WTC11 (cell line): ENCODE measurements around the gene ASB15. TPM values are rescaled to one million over a fixed set of nuclear protein-coding genes. Genes with fewer than 3 reads are reported as not detected.

ENCODE experiments used
- ATAC-seq: fragments of 200-7000 bp; cut with Tn5 transposase; 2 replicates; pipeline ENCODE4 v1.10.0; 2021; ENCODE audit warnings: mild to moderate bottlenecking, moderate library complexity
- CTCF ChIA-PET: fragments of 300-600 bp; sonication (Branson Sonifier 250); formaldehyde crosslinking; loops from one replicate; lab custom pipeline; 2021; ENCODE audit warnings: antibody characterized with exemption; lab: Charles Lee
- POLR2A ChIA-PET: fragments of 350-600 bp; sonication (Branson Sonifier 250); formaldehyde crosslinking; loops from one replicate; lab custom pipeline; 2021; ENCODE audit warnings: antibody characterized with exemption; lab: Charles Lee
- DNase-seq: peaks from one replicate; pipeline ENCODE4 v3.0.0; 2021; ENCODE audit warnings: low spot score
- H3K27ac Mint-ChIP-seq: 2 replicates; pipeline ENCODE4 v1.8.0; 2021; ENCODE audit warnings: mixed read lengths
- H3K27me3 Mint-ChIP-seq: 2 replicates; pipeline ENCODE4 v1.8.0; 2021; ENCODE audit warnings: low read depth, mild to moderate bottlenecking, moderate library complexity, mixed read lengths
- H3K36me3 Mint-ChIP-seq: 2 replicates; pipeline ENCODE4 v1.8.0; 2021; ENCODE audit warnings: mixed read lengths
- H3K4me1 Mint-ChIP-seq: 2 replicates; pipeline ENCODE4 v1.8.0; 2022; ENCODE audit warnings: mixed read lengths
- H3K4me3 Mint-ChIP-seq: 2 replicates; pipeline ENCODE4 v1.8.0; 2021; ENCODE audit warnings: mild to moderate bottlenecking, moderate library complexity, mixed read lengths
- H3K9me3 Mint-ChIP-seq: 2 replicates; pipeline ENCODE4 v1.8.0; 2021; ENCODE audit warnings: mixed read lengths
- ATF1 ChIP-seq: sonication (generic); formaldehyde crosslinking; IDR thresholded peaks from 2 replicates; pipeline ENCODE4 v1.8.1; 2023; ENCODE audit warnings: mild to moderate bottlenecking, moderate library complexity, missing genetic modification reagents
- E2F1 ChIP-seq: sonication (generic); formaldehyde crosslinking; IDR thresholded peaks from 2 replicates; pipeline ENCODE4 v1.8.0; 2022; ENCODE audit warnings: mild to moderate bottlenecking, missing genetic modification reagents
- E2F4 ChIP-seq: sonication (generic); formaldehyde crosslinking; IDR thresholded peaks from 2 replicates; pipeline ENCODE4 v1.8.1; 2022; ENCODE audit warnings: low read depth, mild to moderate bottlenecking, moderate library complexity, missing genetic modification reagents, borderline replicate concordance
- ESRRA ChIP-seq: sonication (generic); formaldehyde crosslinking; IDR thresholded peaks from 2 replicates; pipeline ENCODE4 v1.8.1; 2022; ENCODE audit warnings: mild to moderate bottlenecking, missing genetic modification reagents, borderline replicate concordance
- ETV6 ChIP-seq: sonication (generic); formaldehyde crosslinking; IDR thresholded peaks from 2 replicates; pipeline ENCODE4 v1.8.1; 2022; ENCODE audit warnings: mild to moderate bottlenecking, missing genetic modification reagents
- JUN ChIP-seq: sonication (generic); formaldehyde crosslinking; IDR thresholded peaks from 2 replicates; pipeline ENCODE4 v1.8.0; 2023; ENCODE audit warnings: mild to moderate bottlenecking, missing genetic modification reagents
- MYBL2 ChIP-seq: sonication (generic); formaldehyde crosslinking; IDR thresholded peaks from 2 replicates; pipeline ENCODE4 v1.8.1; 2023; ENCODE audit warnings: mild to moderate bottlenecking, moderate library complexity, missing genetic modification reagents
- PRDM15 ChIP-seq: sonication (generic); formaldehyde crosslinking; IDR thresholded peaks from 2 replicates; pipeline ENCODE4 v1.8.0; 2022; ENCODE audit warnings: missing genetic modification reagents
- PRRX2 ChIP-seq: fragments of 250-450 bp; sonication (Bioruptor Pico); IDR thresholded peaks from 2 replicates; pipeline ENCODE4 v1.8.0; 2021; ENCODE audit warnings: mild to moderate bottlenecking
- RORB ChIP-seq: fragments of 250-450 bp; sonication (Bioruptor Pico); IDR thresholded peaks from 2 replicates; pipeline ENCODE4 v1.9.0; 2021; ENCODE audit warnings: mild to moderate bottlenecking
- SMAD3 ChIP-seq: sonication (generic); formaldehyde crosslinking; IDR thresholded peaks from 2 replicates; pipeline ENCODE4 v1.8.0; 2022; ENCODE audit warnings: missing genetic modification reagents, mild to moderate bottlenecking, borderline replicate concordance
- SP1 ChIP-seq: sonication (generic); formaldehyde crosslinking; conservative IDR thresholded peaks from 2 replicates; pipeline ENCODE4 v1.8.1; 2022; ENCODE audit warnings: missing genetic modification reagents
- TCF7 ChIP-seq: sonication (generic); formaldehyde crosslinking; IDR thresholded peaks from 2 replicates; pipeline ENCODE4 v1.8.0; 2022; ENCODE audit warnings: mild to moderate bottlenecking, low read depth, missing genetic modification reagents, moderate library complexity
- TEAD4 ChIP-seq: sonication (generic); formaldehyde crosslinking; IDR thresholded peaks from 2 replicates; pipeline ENCODE4 v1.8.0; 2022; ENCODE audit warnings: mild to moderate bottlenecking, missing genetic modification reagents
- ZBTB43 ChIP-seq: sonication (generic); formaldehyde crosslinking; IDR thresholded peaks from 2 replicates; pipeline ENCODE4 v1.8.1; 2023; ENCODE audit warnings: mild to moderate bottlenecking, missing genetic modification reagents
- ZNF121 ChIP-seq: sonication (generic); formaldehyde crosslinking; IDR thresholded peaks from 2 replicates; pipeline ENCODE4 v1.8.0; 2023; ENCODE audit warnings: missing genetic modification reagents
- ZNF317 ChIP-seq: sonication (generic); formaldehyde crosslinking; IDR thresholded peaks from 2 replicates; pipeline ENCODE4 v1.8.1; 2023; ENCODE audit warnings: low read depth, mild to moderate bottlenecking, moderate library complexity, missing genetic modification reagents, borderline replicate concordance
- ZNF423 ChIP-seq: fragments of 250-450 bp; sonication (Bioruptor Pico); IDR thresholded peaks from 2 replicates; pipeline ENCODE4 v2.1.2; 2022; ENCODE audit warnings: mild to moderate bottlenecking, moderate library complexity
- ZNF671 ChIP-seq: fragments of 250-450 bp; sonication (Bioruptor Pico); IDR thresholded peaks from 2 replicates; pipeline ENCODE4 v1.8.0; 2021; ENCODE audit warnings: mild to moderate bottlenecking
- ZSCAN18 ChIP-seq: fragments of 250-450 bp; sonication (Bioruptor Pico); IDR thresholded peaks from 2 replicates; pipeline ENCODE4 v2.1.2; 2022; ENCODE audit warnings: mild to moderate bottlenecking, moderate library complexity
- total RNA-seq: library from RNA; stranded (reverse); gene quantifications from 3 replicates; pipeline ENCODE4 v1.2.3, GENCODE V29; 2021
- TF ChIP-seq, protein P1 (sequence below): sonication (generic); formaldehyde crosslinking; IDR thresholded peaks from 2 replicates; pipeline ENCODE4 v1.8.1; 2023; ENCODE audit warnings: mild to moderate bottlenecking, missing genetic modification reagents
- TF ChIP-seq, protein P2 (sequence below): fragments of 250-450 bp; sonication (Bioruptor Pico); IDR thresholded peaks from 2 replicates; pipeline ENCODE4 v1.9.0; 2021; ENCODE audit warnings: moderate library complexity, mild to moderate bottlenecking, inconsistent platforms, borderline replicate concordance

The ASB15 gene
- total RNA-seq, 1 experiment from 2014 or later, result not detected

DNA sequence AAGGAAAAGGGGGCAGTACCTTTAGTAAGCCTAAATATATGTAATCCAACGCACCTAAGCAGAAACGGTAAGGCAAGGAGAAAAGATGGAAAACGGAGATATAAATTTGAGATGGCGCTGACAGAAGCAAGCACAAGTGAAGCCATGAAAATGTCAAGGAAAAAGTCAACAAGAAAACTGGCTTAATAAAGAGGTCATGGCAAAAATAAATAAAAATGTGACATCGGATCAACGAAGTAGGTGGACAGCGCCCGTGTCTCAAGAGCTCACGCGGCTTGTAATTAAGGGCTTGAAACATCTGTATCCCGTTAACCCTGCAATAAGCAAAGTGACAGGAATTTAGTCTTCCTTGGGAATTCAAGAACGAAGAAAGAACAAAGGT lies 44.6 kb upstream of the ASB15 start:
- Mint-ChIP-seq H3K27me3 (no peaks in the 10 kb centered on the region), H3K36me3 (peaks cover 13% of the 10 kb centered on the region), H3K4me1 (no peaks in the 10 kb centered on the region; the same call in 1 of the 2 replicates), H3K27ac (no peak overlapping the region), H3K9me3 (peaks cover 4% of the 10 kb centered on the region; the same call in 1 of the 2 replicates), H3K4me3 (no peak overlapping the region)
- TF ChIP-seq ZNF423 (CRISPR knock-in tag), result no peak
- TF ChIP-seq PRDM15 (CRISPR knock-in tag), result no peak
- no peak for TF ChIP-seq E2F1 (CRISPR knock-in tag)
- no peak for TF ChIP-seq PRRX2 (CRISPR knock-in tag)
- ATAC-seq (no peak), DNase-seq (no peak)
- POLR2A ChIA-PET, result interaction anchor here (0.6 to 1.0 kb wide), 3 partner anchors 13 to 191 kb away, joined by 3 read pairs; no protein-coding TSS in a partner anchor
- CTCF ChIA-PET, result interaction anchor here (1.2 to 1.9 kb wide), 4 partner anchors 20 to 63 kb away, joined by 3 to 17 read pairs (median 6); no protein-coding TSS in a partner anchor

GRCh38 chr7:123557398-123558288 lies 44.0 kb upstream of the ASB15 start, which contains the start of gene NDUFA5:
NDUFA5 (minus strand) TSS chr7:123557818; CDS start chr7:123557795, 23 bp downstream.
- DNase-seq (peak; percentile 97), ATAC-seq (peak; percentile 95)
- Mint-ChIP-seq H3K4me1 (no peaks in the 10 kb centered on the region; the same call in 1 of the 2 replicates), H3K36me3 (peaks cover 9% of the 10 kb centered on the region), H3K27ac (no peak within 1 kb of the TSS), H3K4me3 (no peak within 1 kb of the TSS), H3K9me3 (peaks cover 3% of the 10 kb centered on the region; the same call in 1 of the 2 replicates), H3K27me3 (no peaks in the 10 kb centered on the region)
- POLR2A ChIA-PET, result interaction anchor here (0.5 to 1.2 kb wide), 5 partner anchors 23 to 191 kb away, joined by 3 to 4 read pairs (median 3); partner anchors contain the start of gene IQUB
- CTCF ChIA-PET, result interaction anchor here (0.9 to 1.9 kb wide), 6 partner anchors 21 to 65 kb away, joined by 3 to 17 read pairs (median 4); partner anchors contain the start of gene IQUB
- no peak for TF ChIP-seq ZNF317
- peak; percentile 46; the same call in 1 of the 2 replicates for TF ChIP-seq PRRX2 (CRISPR knock-in tag)
- TF ChIP-seq SMAD3 (CRISPR knock-in tag), result no peak
- TF ChIP-seq SP1, result peak; percentile 88
- TF ChIP-seq ZNF671, result no peak
- TF ChIP-seq RORB (CRISPR knock-in tag), result no peak
- no peak for TF ChIP-seq TEAD4
- TF ChIP-seq TCF7, result no peak
- TF ChIP-seq ETV6 (CRISPR knock-in tag), result no peak
- no peak for TF ChIP-seq ATF1 (CRISPR knock-in tag)
- TF ChIP-seq, protein P1, sequence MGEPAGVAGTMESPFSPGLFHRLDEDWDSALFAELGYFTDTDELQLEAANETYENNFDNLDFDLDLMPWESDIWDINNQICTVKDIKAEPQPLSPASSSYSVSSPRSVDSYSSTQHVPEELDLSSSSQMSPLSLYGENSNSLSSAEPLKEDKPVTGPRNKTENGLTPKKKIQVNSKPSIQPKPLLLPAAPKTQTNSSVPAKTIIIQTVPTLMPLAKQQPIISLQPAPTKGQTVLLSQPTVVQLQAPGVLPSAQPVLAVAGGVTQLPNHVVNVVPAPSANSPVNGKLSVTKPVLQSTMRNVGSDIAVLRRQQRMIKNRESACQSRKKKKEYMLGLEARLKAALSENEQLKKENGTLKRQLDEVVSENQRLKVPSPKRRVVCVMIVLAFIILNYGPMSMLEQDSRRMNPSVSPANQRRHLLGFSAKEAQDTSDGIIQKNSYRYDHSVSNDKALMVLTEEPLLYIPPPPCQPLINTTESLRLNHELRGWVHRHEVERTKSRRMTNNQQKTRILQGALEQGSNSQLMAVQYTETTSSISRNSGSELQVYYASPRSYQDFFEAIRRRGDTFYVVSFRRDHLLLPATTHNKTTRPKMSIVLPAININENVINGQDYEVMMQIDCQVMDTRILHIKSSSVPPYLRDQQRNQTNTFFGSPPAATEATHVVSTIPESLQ (CRISPR knock-in tag), result no peak
- no peak for TF ChIP-seq ZSCAN18
- no peak for TF ChIP-seq JUN (CRISPR knock-in tag)
- no peak for TF ChIP-seq ZNF121 (CRISPR knock-in tag)
- TF ChIP-seq E2F4 (CRISPR knock-in tag), result no peak
- TF ChIP-seq ZBTB43, result no peak
- TF ChIP-seq MYBL2 (CRISPR knock-in tag), result no peak
- peak; percentile 66; the same call in 1 of the 2 replicates for TF ChIP-seq ESRRA (CRISPR knock-in tag)
- TF ChIP-seq, protein P2, sequence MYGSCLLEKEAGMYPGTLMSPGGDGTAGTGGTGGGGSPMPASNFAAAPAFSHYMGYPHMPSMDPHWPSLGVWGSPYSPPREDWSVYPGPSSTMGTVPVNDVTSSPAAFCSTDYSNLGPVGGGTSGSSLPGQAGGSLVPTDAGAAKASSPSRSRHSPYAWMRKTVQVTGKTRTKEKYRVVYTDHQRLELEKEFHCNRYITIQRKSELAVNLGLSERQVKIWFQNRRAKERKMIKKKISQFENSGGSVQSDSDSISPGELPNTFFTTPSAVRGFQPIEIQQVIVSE (CRISPR knock-in tag), result no peak
